Omental fat pad (tissue), 4 donors: ENCODE data around the gene PSMD8. TPM values are rescaled to one million over a fixed set of nuclear protein-coding genes. Genes with fewer than 3 reads are reported as not detected.

ENCODE experiments used
- ATAC-seq: fragments of 150-250 bp; one replicate; pipeline ENCODE4 v1.9.1; 2016; ENCODE audit warnings: mild to moderate bottlenecking, moderate library complexity; ENCODE audit not compliant: low FRiP score
- DNase-seq: peaks from one replicate; pipeline ENCODE4 v3.0.0-alpha.2; 2019; ENCODE audit warnings: low spot score
- CTCF ChIP-seq, 3 donors: fragments of 450-650 bp; IDR thresholded peaks; one replicate each; pipeline ENCODE4 v1.5.1; 2016 to 2017; ENCODE audit warnings: antibody characterized with exemption in 3 of 3, mild to moderate bottlenecking in 3 of 3, moderate library complexity in 2 of 3
- total RNA-seq, 4 donors: library from RNA; depleted of rRNA; stranded (reverse); fragments of >200 nt; gene quantifications; one replicate each; pipeline ENCODE4 v1.1.0, GENCODE V29; 2016

The PSMD8 gene
- total RNA-seq, 4 donors from 2014 or later = 177 to 505 (median 425) TPM

- DNase-seq = no peak
- no peak for TF ChIP-seq CTCF (IDR thresholded peaks at IDR 0.05)
- no peak for ATAC-seq
Measured at GRCh38 chr19:38386971-38387549, 12.7 kb downstream of the PSMD8 start.

- peak; percentile 49 for ATAC-seq
- no peak for TF ChIP-seq CTCF (IDR thresholded peaks at IDR 0.05)
- peak; percentile 53 for DNase-seq
Measured at GRCh38 chr19:38387550-38388348, 13.4 kb downstream of the PSMD8 start, which contains the start of gene GGN. TSS of gene GGN (minus strand) at chr19:38388034. CDS start at chr19:38387261, 773 bp downstream.

- ATAC-seq (peak; percentile 6), DNase-seq (no peak)
- no peak for TF ChIP-seq CTCF (IDR thresholded peaks at IDR 0.05)
Measured at GRCh38 chr19:38388349-38389100, 14.2 kb downstream of the PSMD8 start, which contains the start of gene SPRED3. TSS of gene SPRED3 (plus strand) at chr19:38388697. CDS start at chr19:38390303, 1,606 bp downstream.

GRCh38 chr19:38389101-38389925 lies 14.9 kb downstream of the PSMD8 start:
- DNase-seq (no peak), ATAC-seq (no peak)
- TF ChIP-seq CTCF (IDR thresholded peaks at IDR 0.05) = no peak

GRCh38 chr19:38389957-38390924 lies 15.9 kb downstream of the PSMD8 start:
- no peak for TF ChIP-seq CTCF (IDR thresholded peaks at IDR 0.05)
- DNase-seq (no peak), ATAC-seq (no peak)
